Natural killer cell (primary cell): ENCODE data around the gene NRP1. TPM values are rescaled to one million over a fixed set of nuclear protein-coding genes. Genes with fewer than 3 reads are reported as not detected.

Experiments used
- ATAC-seq, 3 donors: fragments of 150-1000 bp in 2 of 3; fragments of 200-7000 bp in 1 of 3; cut with Tn5 transposase; 1 replicate in 1 of 3; 2 replicates in 2 of 3; pipeline ENCODE4 v1.10.0; 2021; ENCODE audit warnings: mild to moderate bottlenecking in 2 of 3, moderate library complexity in 2 of 3
- DNase-seq, 2 donors: peaks; one replicate each; pipeline versions ENCODE4 v3.0.0 to v3.0.0-alpha.2; 2013 to 2021; ENCODE audit warnings: mixed read lengths in 1 of 2
- H3K27ac ChIP-seq: one replicate; pipeline ENCODE4 v1.5.1; 2013; ENCODE audit warnings: mild to moderate bottlenecking, low read length
- H3K27me3 ChIP-seq: one replicate; pipeline ENCODE4 v1.6.1; 2013; ENCODE audit warnings: low read length; ENCODE audit not compliant: control insufficient read depth, insufficient read depth
- H3K36me3 ChIP-seq: one replicate; pipeline ENCODE4 v1.6.1; 2013; ENCODE audit warnings: low read length; ENCODE audit not compliant: control insufficient read depth, insufficient read depth
- H3K4me1 ChIP-seq: one replicate; pipeline ENCODE4 v1.6.1; 2013; ENCODE audit warnings: low read length; ENCODE audit not compliant: control insufficient read depth, insufficient read depth
- H3K4me3 ChIP-seq: one replicate; pipeline ENCODE4 v1.5.1; 2013; ENCODE audit warnings: low read length
- H3K9me3 ChIP-seq: one replicate; pipeline ENCODE4 v1.6.1; 2013; ENCODE audit warnings: low read length; ENCODE audit not compliant: control insufficient read depth, insufficient read depth
- H3K27ac Mint-ChIP-seq, 2 donors: one replicate each; pipeline ENCODE4 v1.8.0; 2022; ENCODE audit warnings: mild to moderate bottlenecking in 2 of 2, mixed read lengths in 2 of 2, moderate library complexity in 1 of 2
- H3K27me3 Mint-ChIP-seq, 2 donors: one replicate each; pipeline ENCODE4 v1.8.0; 2022; ENCODE audit warnings: low read depth in 2 of 2, mixed read lengths in 2 of 2
- H3K36me3 Mint-ChIP-seq: one replicate; pipeline ENCODE4 v1.8.0; 2022; ENCODE audit warnings: mixed read lengths
- H3K4me1 Mint-ChIP-seq, 2 donors: one replicate each; pipeline ENCODE4 v1.8.0; 2022; ENCODE audit warnings: mixed read lengths in 2 of 2
- H3K4me3 Mint-ChIP-seq: one replicate; pipeline ENCODE4 v1.8.0; 2022; ENCODE audit warnings: mild to moderate bottlenecking, moderate library complexity, mixed read lengths
- H3K9me3 Mint-ChIP-seq, 2 donors: one replicate each; pipeline ENCODE4 v1.8.0; 2022; ENCODE audit warnings: mixed read lengths in 2 of 2
- CTCF ChIP-seq: fragments of 200-600 bp; IDR thresholded peaks from one replicate; pipeline ENCODE4 v1.8.0; 2022; ENCODE audit warnings: antibody characterized with exemption
- WGBS: methylation state at CpG from one replicate; pipeline ENCODE4 v1.1.7; 2013; ENCODE audit warnings: missing lambda C conversion rate; ENCODE audit not compliant: insufficient coverage; 5-methylcytosine and 5-hydroxymethylcytosine counted together
- intact Hi-C: fragments of 100-400 bp; cut with micrococcal nuclease; formaldehyde crosslinking; loops from one replicate; pipeline ENCODE4 v1.14.2; 2022
- total RNA-seq, 4 donors: library from RNA; stranded (reverse); fragments of 120-200 nt in 1 of 4; gene quantifications; one replicate each; pipeline versions ENCODE4 v1.2.3 to v1.2.4, GENCODE V29; 2013 to 2022

NRP1 gene
- total RNA-seq, 3 donors from 2014 or later (not counting 1 experiment from before 2014, with no cell fraction given): 0.16 to 1.5 TPM; not detected in 1

GRCh38 chr10:33198610-33199009 is 135.9 kb downstream of the NRP1 start:
- Mint-ChIP-seq H3K27ac (no peak overlapping the region), H3K9me3 (no peaks in the 10 kb centered on the region), H3K4me1 (no peaks in the 10 kb centered on the region), H3K27me3 (peaks cover 7 to 16% of the 10 kb centered on the region in 2 donors), H3K4me3 (no peak overlapping the region), H3K36me3 (no peaks in the 10 kb centered on the region)
- WGBS: 71% methylated on average over 2 of the region's 2 CpGs
- no peak for ATAC-seq
- intact Hi-C loops: loop anchor here (10.0 kb wide), 1 partner anchor 136 kb away; the partner anchor contains the start of gene NRP1
- DNase-seq: no peak
- TF ChIP-seq CTCF: no peak
- H3K4me1 ChIP-seq: no peaks in the 10 kb centered on the region
- no peak overlapping the region for H3K4me3 ChIP-seq
- H3K9me3 ChIP-seq: no peaks in the 10 kb centered on the region
- no peak overlapping the region for H3K27ac ChIP-seq
- no peaks in the 10 kb centered on the region for H3K27me3 ChIP-seq
- H3K36me3 ChIP-seq: no peaks in the 10 kb centered on the region

- Mint-ChIP-seq H3K9me3 (no peaks in the 10 kb centered on the region), H3K4me3 (no peak overlapping the region), H3K36me3 (no peaks in the 10 kb centered on the region), H3K27me3 (peaks cover 7 to 16% of the 10 kb centered on the region in 2 donors), H3K27ac (no peak overlapping the region), H3K4me1 (no peaks in the 10 kb centered on the region)
- intact Hi-C loops: loop anchor here (10.0 kb wide), 1 partner anchor 138 kb away; the partner anchor contains the start of gene NRP1
- Histone ChIP-seq H3K36me3 (no peaks in the 10 kb centered on the region), H3K4me3 (no peak overlapping the region), H3K27me3 (no peaks in the 10 kb centered on the region), H3K27ac (no peak overlapping the region), H3K9me3 (no peaks in the 10 kb centered on the region), H3K4me1 (no peaks in the 10 kb centered on the region)
- no peak for TF ChIP-seq CTCF
- 53% methylated on average over 13 of the region's 16 CpGs for WGBS
- DNase-seq: no peak
- ATAC-seq: no peak
Observed at GRCh38 chr10:33196710-33197491, 137.6 kb downstream of the NRP1 start.

GRCh38 chr10:33196377-33196706 is 138.1 kb downstream of the NRP1 start:
- no peak overlapping the region for H3K4me3 ChIP-seq
- Mint-ChIP-seq H3K27ac (no peak overlapping the region), H3K9me3 (no peaks in the 10 kb centered on the region), H3K4me3 (no peak overlapping the region), H3K4me1 (no peaks in the 10 kb centered on the region), H3K36me3 (no peaks in the 10 kb centered on the region), H3K27me3 (peaks cover 7 to 16% of the 10 kb centered on the region in 2 donors)
- H3K27me3 ChIP-seq: no peaks in the 10 kb centered on the region
- no peaks in the 10 kb centered on the region for H3K36me3 ChIP-seq
- TF ChIP-seq CTCF: no peak
- no peaks in the 10 kb centered on the region for H3K9me3 ChIP-seq
- no peak overlapping the region for H3K27ac ChIP-seq
- ATAC-seq (no peak), DNase-seq (no peak)
- intact Hi-C loops: loop anchor here (10.0 kb wide), 1 partner anchor 138 kb away; the partner anchor contains the start of gene NRP1
- no peaks in the 10 kb centered on the region for H3K4me1 ChIP-seq
- WGBS: 74% methylated on average over 3 of the region's 3 CpGs
